ENCODE results near the gene PTPRZ1. TPM values are rescaled to one million over a fixed set of nuclear protein-coding genes. Genes with fewer than 3 reads are reported as not detected.
A peak's percentile ranks its signal among the peaks of the same experiment; 100 is the strongest.

The PTPRZ1 gene
- total and polyA plus RNA-seq, 2 donors from 2014 or later: 0.17 to 0.98 TPM

DNA sequence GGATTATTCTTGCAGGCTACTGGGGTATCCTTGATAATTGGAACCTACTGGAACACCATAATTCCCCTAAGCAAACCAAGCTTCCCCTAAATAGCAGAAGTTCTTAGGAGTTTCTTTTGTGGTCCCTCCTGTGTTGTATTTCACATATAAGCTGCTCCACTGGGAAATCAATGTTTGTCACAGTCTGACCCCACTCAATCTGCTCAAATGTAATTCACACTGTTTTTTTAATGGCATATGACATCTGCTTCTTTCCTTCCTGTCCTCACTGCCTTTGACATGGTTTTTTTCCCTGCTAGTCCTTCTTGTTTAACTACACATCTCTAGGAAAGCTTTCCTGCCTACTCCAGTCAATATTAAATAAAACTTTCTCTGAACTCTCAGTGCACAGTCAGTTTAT, 1.8 kb upstream of the PTPRZ1 start:
- FAIRE-seq (no peak), DNase-seq (no peak)
- H3K9ac ChIP-seq (ENCODE audit: low read length in 3 of 3): no peak overlapping the region
- no peak overlapping the region for H3K27ac ChIP-seq (ENCODE audit: low read depth in 2 of 2, low read length in 2 of 2)
- no peaks in the 10 kb centered on the region for H3K9me3 ChIP-seq (ENCODE audit: control insufficient read depth in 2 of 3, insufficient read depth in 1 of 3, low read length in 3 of 3)
- no peaks in the 10 kb centered on the region for H3K36me3 ChIP-seq (ENCODE audit: control insufficient read depth in 2 of 3, insufficient read depth in 3 of 3, low read length in 3 of 3)
- H3K4me1 ChIP-seq (ENCODE audit: control insufficient read depth in 2 of 3, insufficient read depth in 2 of 3, low read depth in 1 of 3, low read length in 3 of 3): no peaks in the 10 kb centered on the region
- TF ChIP-seq, protein P1, sequence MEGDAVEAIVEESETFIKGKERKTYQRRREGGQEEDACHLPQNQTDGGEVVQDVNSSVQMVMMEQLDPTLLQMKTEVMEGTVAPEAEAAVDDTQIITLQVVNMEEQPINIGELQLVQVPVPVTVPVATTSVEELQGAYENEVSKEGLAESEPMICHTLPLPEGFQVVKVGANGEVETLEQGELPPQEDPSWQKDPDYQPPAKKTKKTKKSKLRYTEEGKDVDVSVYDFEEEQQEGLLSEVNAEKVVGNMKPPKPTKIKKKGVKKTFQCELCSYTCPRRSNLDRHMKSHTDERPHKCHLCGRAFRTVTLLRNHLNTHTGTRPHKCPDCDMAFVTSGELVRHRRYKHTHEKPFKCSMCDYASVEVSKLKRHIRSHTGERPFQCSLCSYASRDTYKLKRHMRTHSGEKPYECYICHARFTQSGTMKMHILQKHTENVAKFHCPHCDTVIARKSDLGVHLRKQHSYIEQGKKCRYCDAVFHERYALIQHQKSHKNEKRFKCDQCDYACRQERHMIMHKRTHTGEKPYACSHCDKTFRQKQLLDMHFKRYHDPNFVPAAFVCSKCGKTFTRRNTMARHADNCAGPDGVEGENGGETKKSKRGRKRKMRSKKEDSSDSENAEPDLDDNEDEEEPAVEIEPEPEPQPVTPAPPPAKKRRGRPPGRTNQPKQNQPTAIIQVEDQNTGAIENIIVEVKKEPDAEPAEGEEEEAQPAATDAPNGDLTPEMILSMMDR (IDR thresholded peaks at IDR 0.05; ENCODE audit: borderline replicate concordance, extremely low read depth, insufficient read depth): no peak
- peaks cover 5% of the 10 kb centered on the region for H3K27me3 ChIP-seq (ENCODE audit: control insufficient read depth, insufficient read depth, low read length)
- no peak overlapping the region for H3K4me3 ChIP-seq (ENCODE audit: low read length in 3 of 3)
- intact Hi-C loops (cut with DNase I): no loop called here

DNA sequence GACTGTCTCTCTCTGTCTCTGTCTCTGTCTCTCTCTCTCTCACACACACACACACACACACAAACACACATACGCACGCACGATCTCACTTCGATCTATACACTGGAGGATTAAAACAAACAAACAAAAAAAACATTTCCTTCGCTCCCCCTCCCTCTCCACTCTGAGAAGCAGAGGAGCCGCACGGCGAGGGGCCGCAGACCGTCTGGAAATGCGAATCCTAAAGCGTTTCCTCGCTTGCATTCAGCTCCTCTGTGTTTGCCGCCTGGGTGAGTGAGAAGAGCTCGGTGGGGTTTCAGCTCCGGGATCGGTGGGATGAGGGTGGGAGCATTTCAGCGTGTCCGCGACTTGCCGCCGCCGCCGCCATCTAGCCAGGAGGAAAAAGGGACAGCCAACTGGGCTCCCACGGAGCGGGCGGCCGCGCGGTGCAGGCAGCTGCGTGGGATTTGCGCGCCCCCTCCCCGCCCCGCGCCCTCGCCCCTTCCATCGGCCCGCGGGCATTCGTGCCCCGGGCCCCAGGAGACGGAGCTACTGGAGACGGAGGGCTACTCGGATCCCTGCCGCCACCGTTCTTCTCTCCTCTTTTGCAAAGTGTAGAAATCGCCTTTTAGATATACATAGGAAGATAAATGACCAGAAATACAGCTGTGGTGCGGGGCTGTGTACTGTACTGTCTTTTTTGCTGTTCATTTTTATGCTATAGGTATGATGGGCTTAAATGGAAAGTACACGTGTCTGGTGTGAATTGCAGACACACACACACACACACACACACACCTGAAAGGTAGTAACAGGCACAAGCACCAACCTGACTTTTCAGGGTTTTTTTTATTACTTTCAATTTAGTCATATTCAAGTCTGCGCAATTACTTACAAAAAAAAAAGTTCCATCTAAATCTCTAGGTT, 581 bp downstream of the PTPRZ1 start:
- H3K9ac ChIP-seq (ENCODE audit: low read length in 3 of 3): peak overlapping the region in 1 of 3 donors; percentile 21
- no peaks in the 10 kb centered on the region for H3K4me1 ChIP-seq (ENCODE audit: control insufficient read depth in 2 of 3, insufficient read depth in 2 of 3, low read depth in 1 of 3, low read length in 3 of 3)
- H3K9me3 ChIP-seq (ENCODE audit: control insufficient read depth in 2 of 3, insufficient read depth in 1 of 3, low read length in 3 of 3): no peaks in the 10 kb centered on the region
- DNase-seq (peak; percentile 48 to 70 (median 52)), FAIRE-seq (no peak)
- peaks cover 5% of the 10 kb centered on the region for H3K27me3 ChIP-seq (ENCODE audit: control insufficient read depth, insufficient read depth, low read length)
- TF ChIP-seq, protein P1 (IDR thresholded peaks at IDR 0.05; ENCODE audit: borderline replicate concordance, extremely low read depth, insufficient read depth): no peak
- intact Hi-C loops (cut with DNase I): no loop called here
- no peaks in the 10 kb centered on the region for H3K36me3 ChIP-seq (ENCODE audit: control insufficient read depth in 2 of 3, insufficient read depth in 3 of 3, low read length in 3 of 3)
- peak overlapping the region; percentile 59 to 64 (median 63) for H3K4me3 ChIP-seq (ENCODE audit: low read length in 3 of 3)
- no peak overlapping the region for H3K27ac ChIP-seq (ENCODE audit: low read depth in 2 of 2, low read length in 2 of 2)

DNA sequence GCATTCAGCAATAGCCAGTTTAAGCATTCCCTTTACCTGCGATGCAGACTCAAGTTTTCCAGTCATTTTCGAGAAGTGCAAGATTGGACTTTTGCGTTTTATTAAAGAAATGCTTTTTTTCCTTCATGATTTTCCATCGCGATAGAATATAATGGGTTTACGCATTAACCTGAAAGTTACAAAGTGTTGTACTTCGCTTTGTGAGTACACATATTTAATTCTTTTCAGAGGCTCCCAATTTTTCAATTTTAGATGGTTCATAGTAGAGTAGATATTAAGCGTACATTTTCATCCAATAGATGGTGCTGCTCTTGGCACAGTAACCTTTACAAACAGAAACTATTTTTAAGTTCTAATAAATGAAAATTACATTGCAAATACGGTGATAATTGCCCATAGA, 1.3 kb downstream of the PTPRZ1 start:
- Histone ChIP-seq H3K4me3 (ENCODE audit: low read length in 3 of 3) (peak overlapping the region; percentile 12 to 64 (median 59)), H3K9me3 (ENCODE audit: control insufficient read depth in 2 of 3, insufficient read depth in 1 of 3, low read length in 3 of 3) (no peaks in the 10 kb centered on the region), H3K9ac (ENCODE audit: low read length in 3 of 3) (no peak overlapping the region), H3K36me3 (ENCODE audit: control insufficient read depth in 2 of 3, insufficient read depth in 3 of 3, low read length in 3 of 3) (no peaks in the 10 kb centered on the region), H3K27me3 (ENCODE audit: control insufficient read depth, insufficient read depth, low read length) (peaks cover 5% of the 10 kb centered on the region), H3K4me1 (ENCODE audit: control insufficient read depth in 2 of 3, insufficient read depth in 2 of 3, low read depth in 1 of 3, low read length in 3 of 3) (no peaks in the 10 kb centered on the region), H3K27ac (ENCODE audit: low read depth in 2 of 2, low read length in 2 of 2) (no peak overlapping the region)
- DNase-seq (no peak), FAIRE-seq (no peak)
- intact Hi-C loops (cut with DNase I): no loop called here
- TF ChIP-seq, protein P1 (IDR thresholded peaks at IDR 0.05; ENCODE audit: borderline replicate concordance, extremely low read depth, insufficient read depth): no peak

Measured in kidney (tissue), 14 donors.